ENCODE data around the gene TIMM50. TPM values are rescaled to one million over a fixed set of nuclear protein-coding genes. Genes with fewer than 3 reads are reported as not detected.

The TIMM50 gene
- total and polyA plus RNA-seq, 3 donors from 2014 or later = 80.6 to 130 (median 96.1) TPM

DNA sequence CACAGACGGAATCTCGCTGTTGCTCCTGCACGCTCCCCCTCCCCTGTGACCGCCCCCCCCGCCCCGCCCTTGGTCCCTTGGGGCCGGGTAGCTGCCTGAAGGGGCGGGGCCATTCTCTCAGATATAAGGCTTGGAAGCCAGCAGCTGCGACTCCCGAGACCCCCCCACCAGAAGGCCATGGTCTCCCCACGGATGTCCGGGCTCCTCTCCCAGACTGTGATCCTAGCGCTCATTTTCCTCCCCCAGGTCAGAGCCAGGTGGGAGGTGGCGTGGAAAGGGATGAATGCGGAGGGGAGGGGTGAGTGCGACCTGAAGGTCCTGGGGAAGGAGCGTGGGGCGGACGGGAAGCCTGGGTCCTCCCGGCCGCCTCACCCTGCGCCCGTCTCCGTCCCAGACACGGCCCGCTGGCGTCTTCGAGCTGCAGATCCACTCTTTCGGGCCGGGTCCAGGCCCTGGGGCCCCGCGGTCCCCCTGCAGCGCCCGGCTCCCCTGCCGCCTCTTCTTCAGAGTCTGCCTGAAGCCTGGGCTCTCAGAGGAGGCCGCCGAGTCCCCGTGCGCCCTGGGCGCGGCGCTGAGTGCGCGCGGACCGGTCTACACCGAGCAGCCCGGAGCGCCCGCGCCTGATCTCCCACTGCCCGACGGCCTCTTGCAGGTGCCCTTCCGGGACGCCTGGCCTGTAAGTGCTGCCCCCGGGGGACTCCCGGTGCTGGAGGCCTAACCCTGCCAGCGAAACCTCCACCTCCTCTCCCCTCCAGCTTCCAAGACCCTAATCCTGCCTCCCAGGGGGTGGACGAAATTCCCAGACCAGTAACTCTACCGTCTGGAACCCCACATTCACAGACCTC, 18.4 kb downstream of the TIMM50 start, which contains the start of gene DLL3:
DLL3 (plus strand) TSS at position 150 of the 845 bp plus-strand sequence; CDS start at position 178, 28 bp downstream.
- H3K4me3 ChIP-seq = peak within 1 kb of the TSS in 1 of 2 donors; percentile 26
- H3K9me3 ChIP-seq = no peaks in the 10 kb centered on the region
- H3K4me1 ChIP-seq = peaks cover 16% of the 10 kb centered on the region
- no peak within 1 kb of the TSS for H3K27ac ChIP-seq
- H3K36me3 ChIP-seq (ENCODE audit: low read depth, missing control alignments) = no peaks in the 10 kb centered on the region
- 1% methylated on average over 25 to 48 of the region's 60 CpGs for WGBS, 2 donors
- DNase-seq = no peak
- no peaks in the 10 kb centered on the region for H3K27me3 ChIP-seq
- intact Hi-C loops (cut with DNase I; ENCODE audit: low total_unique reads) = no loop called here
- TF ChIP-seq, protein P1, sequence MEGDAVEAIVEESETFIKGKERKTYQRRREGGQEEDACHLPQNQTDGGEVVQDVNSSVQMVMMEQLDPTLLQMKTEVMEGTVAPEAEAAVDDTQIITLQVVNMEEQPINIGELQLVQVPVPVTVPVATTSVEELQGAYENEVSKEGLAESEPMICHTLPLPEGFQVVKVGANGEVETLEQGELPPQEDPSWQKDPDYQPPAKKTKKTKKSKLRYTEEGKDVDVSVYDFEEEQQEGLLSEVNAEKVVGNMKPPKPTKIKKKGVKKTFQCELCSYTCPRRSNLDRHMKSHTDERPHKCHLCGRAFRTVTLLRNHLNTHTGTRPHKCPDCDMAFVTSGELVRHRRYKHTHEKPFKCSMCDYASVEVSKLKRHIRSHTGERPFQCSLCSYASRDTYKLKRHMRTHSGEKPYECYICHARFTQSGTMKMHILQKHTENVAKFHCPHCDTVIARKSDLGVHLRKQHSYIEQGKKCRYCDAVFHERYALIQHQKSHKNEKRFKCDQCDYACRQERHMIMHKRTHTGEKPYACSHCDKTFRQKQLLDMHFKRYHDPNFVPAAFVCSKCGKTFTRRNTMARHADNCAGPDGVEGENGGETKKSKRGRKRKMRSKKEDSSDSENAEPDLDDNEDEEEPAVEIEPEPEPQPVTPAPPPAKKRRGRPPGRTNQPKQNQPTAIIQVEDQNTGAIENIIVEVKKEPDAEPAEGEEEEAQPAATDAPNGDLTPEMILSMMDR (IDR thresholded peaks at IDR 0.05) = no peak
- no peak for TF ChIP-seq POLR2A (IDR thresholded peaks at IDR 0.05)

DNA sequence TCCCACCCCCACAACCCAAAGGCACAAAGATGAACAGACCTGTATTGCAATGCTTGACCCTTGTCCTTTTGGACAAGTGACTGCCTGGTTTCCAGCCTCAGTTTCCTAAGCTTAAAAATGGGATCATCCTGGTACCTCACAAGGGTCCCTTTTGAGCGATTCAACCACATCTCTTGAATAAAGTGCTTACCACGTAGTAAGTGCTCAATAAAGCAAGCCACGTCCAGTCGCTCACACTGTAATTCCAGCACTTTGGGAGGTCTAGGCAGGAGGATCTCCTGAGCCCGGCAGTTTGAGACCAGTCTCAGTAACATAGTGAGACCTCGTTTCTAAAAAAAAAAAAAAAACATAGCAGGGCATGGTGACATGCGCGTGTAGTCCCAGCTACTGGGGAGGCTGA, 19.3 kb downstream of the TIMM50 start:
- WGBS, 2 donors = 71 to 79% methylated on average over 8 of the region's 8 CpGs
- Histone ChIP-seq H3K9me3 (no peaks in the 10 kb centered on the region), H3K27me3 (no peaks in the 10 kb centered on the region), H3K36me3 (ENCODE audit: low read depth, missing control alignments) (no peaks in the 10 kb centered on the region), H3K4me1 (peaks cover 16% of the 10 kb centered on the region), H3K27ac (no peak overlapping the region), H3K4me3 (no peak overlapping the region)
- intact Hi-C loops (cut with DNase I; ENCODE audit: low total_unique reads) = no loop called here
- TF ChIP-seq, protein P1 (IDR thresholded peaks at IDR 0.05) = no peak
- no peak for TF ChIP-seq POLR2A (IDR thresholded peaks at IDR 0.05)
- DNase-seq = no peak

DNA sequence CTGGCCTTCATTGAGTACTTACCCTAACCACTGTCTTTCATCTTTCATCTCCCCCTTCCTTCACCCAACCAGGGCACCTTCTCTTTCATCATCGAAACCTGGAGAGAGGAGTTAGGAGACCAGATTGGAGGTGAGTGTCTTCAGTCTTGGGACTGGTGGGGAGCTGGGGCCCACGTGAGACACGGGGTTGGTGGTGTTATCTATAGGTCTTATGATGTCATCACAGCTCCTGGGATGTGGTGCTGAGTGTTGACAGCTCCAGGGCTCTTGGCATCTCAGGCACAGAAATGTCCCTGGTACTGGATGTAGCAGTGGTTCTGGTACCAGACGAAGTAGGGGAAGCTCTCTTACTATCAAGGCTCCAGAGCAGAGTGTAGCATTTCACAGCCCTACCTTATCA, 19.9 kb downstream of the TIMM50 start:
- H3K27me3 ChIP-seq = no peaks in the 10 kb centered on the region

DNA sequence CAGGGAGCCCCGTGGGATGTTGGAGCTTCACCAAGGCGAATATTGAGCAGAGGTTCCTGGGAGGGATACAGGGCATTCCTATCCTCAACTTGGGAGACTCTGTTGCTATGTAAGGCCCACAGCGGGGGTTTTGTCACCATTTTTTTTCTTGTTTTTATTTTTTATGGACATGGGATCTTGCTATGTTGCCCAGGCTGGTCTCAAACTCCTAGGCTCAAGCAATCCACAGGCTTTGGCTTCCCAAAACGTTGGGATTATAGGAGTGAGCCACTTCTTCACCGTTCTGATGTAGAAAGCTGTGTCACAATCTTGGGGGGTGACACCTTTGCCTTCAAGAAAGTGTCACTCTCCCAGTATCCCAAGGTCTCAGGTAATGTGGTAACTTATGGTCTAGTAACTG, 20.7 kb downstream of the TIMM50 start:
- Histone ChIP-seq H3K36me3 (ENCODE audit: low read depth, missing control alignments) (no peaks in the 10 kb centered on the region), H3K27ac (no peak overlapping the region), H3K27me3 (no peaks in the 10 kb centered on the region)

More for the DNA sequence above, 19.9 kb downstream of the TIMM50 start:
- Histone ChIP-seq H3K4me3 (no peak overlapping the region), H3K4me1 (peaks cover 16% of the 10 kb centered on the region), H3K27ac (no peak overlapping the region), H3K36me3 (ENCODE audit: low read depth, missing control alignments) (no peaks in the 10 kb centered on the region), H3K9me3 (no peaks in the 10 kb centered on the region)
- DNase-seq = no peak
- WGBS, 2 donors = 40 to 53% methylated on average over 4 of the region's 4 CpGs
- intact Hi-C loops (cut with DNase I; ENCODE audit: low total_unique reads) = no loop called here
- TF ChIP-seq, protein P1 (IDR thresholded peaks at IDR 0.05) = no peak
- TF ChIP-seq POLR2A (IDR thresholded peaks at IDR 0.05) = no peak

More for the DNA sequence above, 20.7 kb downstream of the TIMM50 start:
- Histone ChIP-seq H3K4me1 (peaks cover 16% of the 10 kb centered on the region), H3K9me3 (no peaks in the 10 kb centered on the region), H3K4me3 (no peak overlapping the region)
- WGBS, 2 donors = 72 to 74% methylated on average over 5 of the region's 5 CpGs
- no peak for TF ChIP-seq POLR2A (IDR thresholded peaks at IDR 0.05)
- TF ChIP-seq, protein P1 (IDR thresholded peaks at IDR 0.05) = no peak
- intact Hi-C loops (cut with DNase I; ENCODE audit: low total_unique reads) = no loop called here
- DNase-seq = no peak

Data from testis (tissue), 3 donors.